ENCODE measurements around the gene ANKRD11.

DNA sequence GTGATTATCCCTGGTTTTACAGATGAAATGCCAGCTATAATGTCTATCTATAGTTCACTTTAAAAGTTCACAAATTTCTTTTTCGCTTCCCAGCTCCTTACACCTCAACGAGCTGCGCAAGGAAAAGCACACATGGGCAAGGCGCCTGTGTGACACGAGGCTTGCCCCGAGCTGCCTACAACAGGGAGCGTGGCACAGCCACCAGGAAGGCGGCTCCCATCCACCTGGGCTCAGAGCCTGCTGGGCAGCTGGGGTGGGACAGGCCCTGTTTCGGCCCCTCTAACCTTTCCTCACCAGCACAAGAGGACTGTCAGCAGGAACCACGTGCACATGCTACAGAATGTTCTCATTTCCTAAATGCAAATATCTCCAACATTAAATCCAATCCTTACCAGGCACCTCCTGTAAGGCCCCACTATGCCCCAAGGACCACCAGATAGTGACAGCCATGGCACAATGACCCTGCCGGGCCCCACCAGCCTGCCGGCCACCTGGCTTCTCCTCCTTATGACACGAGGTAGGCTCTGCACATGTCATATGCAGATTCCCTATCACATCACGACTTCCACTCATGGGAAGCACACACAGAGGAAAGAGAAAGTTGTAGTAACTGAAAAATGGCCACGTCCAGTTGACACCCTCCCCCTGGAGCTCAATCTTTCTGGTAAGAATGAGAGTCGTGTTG is 180.8 kb downstream of the ANKRD11 start:
- no peak for TF ChIP-seq CTCF (IDR thresholded peaks at IDR 0.05; ENCODE audit: insufficient read depth, low read length, poor library complexity, severe bottlenecking)
- TF ChIP-seq EZH2phosphoT487 (conservative IDR thresholded peaks at IDR 0.05; ENCODE audit: low read length): no peak

Measured in SU-DHL-6 (cell line).